ENCODE measurements around the gene ACTR8.

- TF ChIP-seq CTCF (IDR thresholded peaks at IDR 0.05 in 8 of 11, conservative IDR thresholded peaks at IDR 0.05 in 3 of 11) = no peak
- no peak for TF ChIP-seq POLR2A (IDR thresholded peaks at IDR 0.05)
- no peak for TF ChIP-seq POLR2AphosphoS5 (IDR thresholded peaks at IDR 0.05)
These were observed 23.7 kb downstream of the ACTR8 start for GRCh38 chr3:53858096-53858741.

All from spleen (tissue), 7 donors.